NCI-H2081 treated with DMSO at 0.1 percent for 48 hours (cell line): Measurements from ENCODE around the gene SEC22A.

ENCODE experiments used
- DNase-seq: peaks from one replicate; lab custom pipeline; 2025; lab: John Stamatoyannopoulos, UW

Gene SEC22A

GRCh38 chr3:123263941-123264340 lies 62.2 kb downstream of the SEC22A start:
- DNase-seq: no peak

- no peak for DNase-seq
Observed at GRCh38 chr3:123267821-123268220, 66.1 kb downstream of the SEC22A start.

DNA sequence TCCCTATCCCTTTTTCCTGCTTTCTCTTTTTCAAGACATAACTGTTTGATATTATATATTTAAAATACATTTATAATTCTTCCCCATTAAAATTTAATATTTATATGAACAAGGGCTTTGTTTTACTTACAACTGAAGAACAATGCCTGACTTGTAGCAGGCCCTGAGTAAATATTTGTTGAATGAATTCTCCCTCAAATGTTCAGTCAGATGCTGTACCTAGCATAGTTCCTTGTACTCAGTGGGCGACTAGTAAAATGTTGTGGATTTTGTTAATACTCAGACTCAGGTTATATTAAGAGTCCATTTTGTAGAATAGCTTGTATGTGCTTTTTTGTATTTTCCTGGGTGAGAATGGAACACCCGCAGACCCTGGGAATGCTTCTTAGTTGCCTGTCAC lies 69.1 kb downstream of the SEC22A start:
- DNase-seq: no peak

GRCh38 chr3:123271466-123272159 lies 69.9 kb downstream of the SEC22A start:
- no peak for DNase-seq

GRCh38 chr3:123272547-123272946 lies 70.8 kb downstream of the SEC22A start:
- no peak for DNase-seq

GRCh38 chr3:123275691-123276090 lies 73.9 kb downstream of the SEC22A start:
- DNase-seq: no peak

DNA sequence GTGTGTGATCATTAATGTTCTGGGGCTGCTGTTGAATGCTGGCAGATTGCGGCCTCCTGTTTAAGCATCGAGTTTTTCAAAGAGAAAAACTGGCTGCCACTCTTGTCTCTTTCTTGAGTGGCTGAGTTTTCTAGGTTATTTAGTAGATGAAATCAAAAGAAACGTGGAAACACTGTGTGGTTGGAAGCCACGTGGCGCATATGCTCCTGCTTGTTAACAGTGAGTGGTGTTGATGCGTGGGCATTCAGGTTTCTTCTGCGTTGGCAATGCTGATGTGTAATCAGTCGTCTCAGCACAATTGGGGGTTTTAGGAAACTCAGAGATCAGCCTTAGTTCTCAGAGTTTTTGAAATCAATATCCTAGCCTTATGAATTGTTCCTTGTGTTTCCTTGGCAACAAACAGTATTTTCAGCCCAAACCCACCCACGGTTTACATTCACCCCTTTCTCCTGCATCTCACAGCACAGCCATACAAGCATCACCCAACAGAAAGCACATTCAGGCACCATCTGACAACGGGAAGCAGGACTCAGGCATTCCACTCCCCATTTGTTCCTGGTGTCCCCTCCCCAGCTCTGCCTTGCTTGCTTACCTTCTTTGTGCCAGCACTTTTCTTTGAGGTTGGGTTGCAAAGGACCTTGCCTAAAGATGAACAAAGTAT lies 74.7 kb downstream of the SEC22A start:
- no peak for DNase-seq

DNA sequence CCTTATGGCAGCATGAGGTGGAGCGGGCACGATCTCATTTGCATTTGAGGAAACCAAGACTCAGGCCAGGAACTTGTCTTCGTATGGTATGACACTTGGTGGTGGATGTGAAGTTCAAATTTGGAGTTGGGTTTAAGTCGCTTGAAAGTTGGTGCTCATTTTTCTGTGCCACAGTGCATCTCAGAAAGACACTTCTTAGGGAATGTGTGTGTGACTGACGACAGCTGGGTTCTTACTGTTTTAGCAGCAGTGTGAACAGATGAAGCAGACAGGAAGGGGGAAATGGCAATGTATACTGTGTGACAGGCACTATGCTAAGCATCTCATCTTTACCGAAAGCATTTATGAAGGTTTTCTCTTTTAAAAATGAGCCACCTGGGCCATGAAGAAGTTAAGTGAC lies 75.4 kb downstream of the SEC22A start:
- DNase-seq: no peak

DNA sequence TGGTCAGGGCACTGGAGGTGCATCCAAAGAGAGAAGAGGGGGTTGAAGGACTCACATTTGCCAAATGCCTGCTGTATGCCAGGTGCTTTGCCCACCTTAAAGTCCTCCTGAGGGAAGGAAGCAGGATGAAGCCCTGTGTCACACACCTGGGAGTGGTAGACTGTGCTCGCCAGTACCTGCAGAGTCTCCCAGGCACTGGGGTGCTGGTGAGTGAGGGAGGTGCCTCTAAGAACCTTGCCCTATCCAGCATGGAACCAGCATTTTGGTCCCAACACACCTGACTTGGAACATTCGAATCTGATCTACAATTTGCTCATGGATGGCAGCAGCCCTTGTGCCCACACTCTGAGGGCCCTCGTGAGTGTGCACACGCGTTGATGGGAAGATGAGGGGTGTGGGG lies 76.7 kb downstream of the SEC22A start:
- no peak for DNase-seq

GRCh38 chr3:123279121-123279520 lies 77.4 kb downstream of the SEC22A start:
- no peak for DNase-seq

- no peak for DNase-seq
Observed at GRCh38 chr3:123281406-123281805, 79.7 kb downstream of the SEC22A start.

GRCh38 chr3:123281929-123282328 lies 80.2 kb downstream of the SEC22A start:
- DNase-seq: no peak

DNA sequence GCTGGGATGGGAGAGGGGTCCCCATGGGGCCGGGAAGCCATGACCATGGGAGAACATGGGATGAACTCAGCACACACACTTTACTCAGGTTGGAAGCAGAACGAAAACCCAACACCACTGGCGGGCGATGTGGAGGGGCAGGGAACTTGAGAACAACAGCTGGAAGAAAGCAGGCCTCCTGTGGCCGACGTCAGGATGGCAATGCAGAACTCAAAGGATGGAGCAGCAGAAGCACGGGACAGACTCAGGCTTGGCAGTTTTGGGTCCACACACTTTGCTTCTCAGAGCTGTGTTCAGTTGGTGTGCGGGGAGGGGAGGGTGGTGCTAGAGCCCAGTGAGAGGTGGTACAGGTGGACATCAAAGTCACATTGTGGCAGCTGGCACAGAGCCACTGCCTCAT lies 80.7 kb downstream of the SEC22A start:
- no peak for DNase-seq

DNA sequence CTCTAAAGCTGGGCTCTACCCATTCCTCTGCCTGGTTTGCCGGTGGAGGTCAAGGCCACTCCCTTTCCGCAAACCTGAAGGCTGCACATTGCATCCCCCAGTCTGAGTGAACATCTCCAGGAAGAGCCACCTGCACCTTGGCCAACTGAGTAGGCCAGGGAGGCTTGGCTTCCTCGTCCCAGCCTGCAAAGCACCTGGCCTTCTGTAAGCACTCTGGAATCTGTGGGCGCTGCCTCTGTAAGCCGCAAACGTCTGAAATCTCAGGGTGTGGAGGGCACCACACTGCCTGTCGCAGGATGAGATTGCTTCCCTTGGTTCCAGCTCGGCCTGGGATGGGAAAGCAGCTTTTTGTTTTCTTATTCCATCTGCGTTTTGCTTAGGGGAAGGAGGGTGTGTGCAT lies 81.3 kb downstream of the SEC22A start:
- no peak for DNase-seq

- no peak for DNase-seq
Observed at GRCh38 chr3:123283657-123284398, 82.1 kb downstream of the SEC22A start.

- no peak for DNase-seq
Observed at GRCh38 chr3:123284399-123285010, 82.8 kb downstream of the SEC22A start.

DNA sequence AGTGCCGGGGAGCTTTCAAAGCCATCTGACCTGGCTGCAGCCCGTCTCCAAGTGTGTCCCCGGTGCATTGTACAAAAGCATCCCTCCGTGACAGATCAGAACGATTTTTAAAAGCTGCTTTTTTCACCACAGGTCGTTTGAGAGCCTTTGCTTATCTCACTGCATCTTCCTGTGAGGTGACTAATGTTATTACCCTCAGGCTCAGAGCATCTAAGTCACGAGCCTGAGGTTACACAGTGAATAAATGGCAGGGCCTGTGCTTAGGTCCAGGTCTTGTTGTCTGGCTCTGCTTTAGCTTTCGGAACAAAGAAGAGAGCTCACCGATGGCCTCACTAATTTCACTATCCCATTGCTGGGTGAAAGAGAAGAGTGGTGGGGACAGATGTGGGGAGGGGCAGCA lies 83.3 kb downstream of the SEC22A start:
- DNase-seq: no peak

DNA sequence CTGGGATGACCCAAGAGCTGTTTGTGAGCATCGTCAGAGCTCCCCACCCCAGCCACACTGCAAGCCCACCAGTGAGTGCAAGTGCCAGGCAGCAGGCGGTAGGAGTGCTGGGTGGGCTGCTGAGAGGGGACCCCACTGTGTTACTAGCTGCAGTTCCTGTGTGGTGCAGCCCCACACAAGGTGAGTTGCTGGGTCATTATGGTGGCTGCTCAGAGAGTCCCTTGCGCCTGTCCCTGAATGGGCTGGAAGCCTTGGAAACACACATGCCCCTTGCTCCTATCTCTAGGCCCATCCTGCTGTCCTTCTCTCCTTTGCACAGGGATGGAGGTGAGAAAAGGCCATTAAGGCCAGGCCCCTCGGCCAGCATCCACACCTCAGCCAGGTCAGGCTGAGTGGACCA lies 83.7 kb downstream of the SEC22A start:
- DNase-seq: no peak

GRCh38 chr3:123285931-123286307 lies 84.2 kb downstream of the SEC22A start:
- DNase-seq: no peak

DNA sequence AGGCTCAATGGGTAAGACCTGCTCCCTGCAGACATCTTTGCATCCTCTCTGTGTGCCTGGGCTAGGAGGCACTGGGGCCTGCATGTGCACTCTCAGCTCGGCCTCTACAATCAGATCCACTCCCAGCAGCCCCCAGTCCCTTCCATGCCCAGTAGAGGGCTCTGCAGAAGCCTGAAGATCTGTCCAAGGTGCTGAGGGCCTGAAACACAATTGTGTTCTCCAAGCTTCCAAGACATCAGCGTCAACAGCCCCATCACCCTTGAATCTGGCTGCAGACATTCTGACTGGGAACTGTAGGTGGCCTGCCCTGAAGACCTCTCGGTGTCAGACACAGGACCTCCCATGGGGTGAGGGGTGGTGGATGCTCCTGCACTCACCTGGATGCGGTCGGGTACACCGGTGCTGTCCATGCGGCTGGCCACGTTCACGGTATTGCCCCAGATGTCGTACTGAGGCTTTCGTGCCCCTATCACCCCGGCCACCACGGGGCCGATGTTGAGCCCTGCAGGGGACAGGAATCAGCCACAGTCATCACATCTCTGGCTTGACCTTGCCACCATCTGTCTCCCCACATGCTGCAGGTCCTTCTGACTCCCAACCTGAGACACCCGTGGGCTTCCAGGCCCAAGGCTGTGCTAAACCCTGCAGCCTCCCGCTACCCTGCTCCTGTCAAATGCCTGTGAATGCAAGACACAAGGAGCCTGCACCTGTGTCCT lies 84.7 kb downstream of the SEC22A start:
- DNase-seq: no peak

GRCh38 chr3:123287051-123287961 lies 85.6 kb downstream of the SEC22A start:
- no peak for DNase-seq
